ENCODE data around the gene ADSS1. TPM values are rescaled to one million over a fixed set of nuclear protein-coding genes. Genes with fewer than 3 reads are reported as not detected.

The ADSS1 gene
- total RNA-seq, 1 experiment from 2014 or later: 3.2 TPM

DNA sequence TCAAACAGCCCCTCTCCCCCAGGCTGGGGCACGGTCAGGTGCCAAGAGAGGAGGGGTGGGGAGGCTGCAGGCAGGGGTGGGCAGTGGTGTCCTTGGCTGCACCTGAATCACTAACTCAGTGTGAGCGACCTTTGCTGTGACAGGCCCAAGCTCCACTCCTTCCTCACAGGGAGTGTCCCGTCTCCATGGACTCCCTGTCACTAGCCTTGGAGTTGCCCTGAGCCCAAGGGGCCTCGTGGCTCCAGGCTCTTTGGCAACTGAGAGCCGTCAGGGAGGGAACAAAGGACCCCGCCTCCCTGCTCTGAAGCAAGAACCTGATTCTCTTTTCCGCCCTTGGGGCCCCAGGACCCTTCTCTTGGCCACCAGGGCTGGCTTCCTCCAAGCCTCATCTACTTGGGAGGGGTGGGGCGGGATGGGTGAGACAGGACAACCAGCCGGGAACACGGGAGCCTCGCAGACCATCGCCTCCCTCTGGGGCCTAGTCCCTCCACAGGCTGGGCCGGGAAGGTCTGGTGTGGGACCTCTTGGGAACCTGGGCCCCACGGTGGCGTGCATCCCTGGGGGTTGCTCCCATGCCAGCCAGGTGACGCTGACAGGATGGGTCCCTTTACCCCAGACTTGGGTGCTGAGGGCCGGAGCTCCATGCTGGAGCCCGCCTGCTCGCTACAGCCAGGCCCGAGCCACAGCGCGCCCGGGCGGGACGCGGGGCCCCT, 935 bp upstream of the ADSS1 start:
- no peaks in the 10 kb centered on the region for H3K9me3 ChIP-seq
- Mint-ChIP-seq H3K36me3 (ENCODE audit: insufficient read depth, unreplicated experiment) (no peaks in the 10 kb centered on the region), H3K4me1 (ENCODE audit: low read depth, unreplicated experiment) (no peaks in the 10 kb centered on the region), H3K27me3 (ENCODE audit: insufficient read depth, unreplicated experiment) (peaks cover 3% of the 10 kb centered on the region), H3K27ac (ENCODE audit: unreplicated experiment) (no peak overlapping the region), H3K9me3 (ENCODE audit: unreplicated experiment) (no peaks in the 10 kb centered on the region), H3K4me3 (ENCODE audit: unreplicated experiment) (peak overlapping the region; percentile 54)
- POLR2A ChIA-PET: no interaction called here
- peaks cover 12% of the 10 kb centered on the region for H3K4me1 ChIP-seq
- intact Hi-C loops (cut with micrococcal nuclease; ENCODE audit: unreplicated experiment): loop anchor here (1.0 kb wide), 1 partner anchor 26 kb away; no protein-coding TSS in a partner anchor
- CTCF ChIA-PET: interaction anchor here (1.2 to 1.6 kb wide), 2 partner anchors 30 to 45 kb away, joined by 3 to 5 read pairs; partner anchors contain the start of gene SIVA1
- no peaks in the 10 kb centered on the region for H3K27me3 ChIP-seq (replicated peaks; ENCODE audit: control insufficient read depth, insufficient read depth, low read length)
- H3K4me3 ChIP-seq (ENCODE audit: low read depth, low read length): peak overlapping the region; percentile 75
- TF ChIP-seq, protein P1, sequence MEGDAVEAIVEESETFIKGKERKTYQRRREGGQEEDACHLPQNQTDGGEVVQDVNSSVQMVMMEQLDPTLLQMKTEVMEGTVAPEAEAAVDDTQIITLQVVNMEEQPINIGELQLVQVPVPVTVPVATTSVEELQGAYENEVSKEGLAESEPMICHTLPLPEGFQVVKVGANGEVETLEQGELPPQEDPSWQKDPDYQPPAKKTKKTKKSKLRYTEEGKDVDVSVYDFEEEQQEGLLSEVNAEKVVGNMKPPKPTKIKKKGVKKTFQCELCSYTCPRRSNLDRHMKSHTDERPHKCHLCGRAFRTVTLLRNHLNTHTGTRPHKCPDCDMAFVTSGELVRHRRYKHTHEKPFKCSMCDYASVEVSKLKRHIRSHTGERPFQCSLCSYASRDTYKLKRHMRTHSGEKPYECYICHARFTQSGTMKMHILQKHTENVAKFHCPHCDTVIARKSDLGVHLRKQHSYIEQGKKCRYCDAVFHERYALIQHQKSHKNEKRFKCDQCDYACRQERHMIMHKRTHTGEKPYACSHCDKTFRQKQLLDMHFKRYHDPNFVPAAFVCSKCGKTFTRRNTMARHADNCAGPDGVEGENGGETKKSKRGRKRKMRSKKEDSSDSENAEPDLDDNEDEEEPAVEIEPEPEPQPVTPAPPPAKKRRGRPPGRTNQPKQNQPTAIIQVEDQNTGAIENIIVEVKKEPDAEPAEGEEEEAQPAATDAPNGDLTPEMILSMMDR (IDR thresholded peaks at IDR 0.05; ENCODE audit: insufficient read depth in 1 of 2, low read depth in 1 of 2, low read length in 1 of 2, severe bottlenecking in 1 of 2, unreplicated experiment in 1 of 2): no peak
- BruUV-seq (replicated peaks): no TSS peak
- DNase-seq: no peak
- no peaks in the 10 kb centered on the region for H3K36me3 ChIP-seq (ENCODE audit: control insufficient read depth, insufficient read depth, low read length)

DNA sequence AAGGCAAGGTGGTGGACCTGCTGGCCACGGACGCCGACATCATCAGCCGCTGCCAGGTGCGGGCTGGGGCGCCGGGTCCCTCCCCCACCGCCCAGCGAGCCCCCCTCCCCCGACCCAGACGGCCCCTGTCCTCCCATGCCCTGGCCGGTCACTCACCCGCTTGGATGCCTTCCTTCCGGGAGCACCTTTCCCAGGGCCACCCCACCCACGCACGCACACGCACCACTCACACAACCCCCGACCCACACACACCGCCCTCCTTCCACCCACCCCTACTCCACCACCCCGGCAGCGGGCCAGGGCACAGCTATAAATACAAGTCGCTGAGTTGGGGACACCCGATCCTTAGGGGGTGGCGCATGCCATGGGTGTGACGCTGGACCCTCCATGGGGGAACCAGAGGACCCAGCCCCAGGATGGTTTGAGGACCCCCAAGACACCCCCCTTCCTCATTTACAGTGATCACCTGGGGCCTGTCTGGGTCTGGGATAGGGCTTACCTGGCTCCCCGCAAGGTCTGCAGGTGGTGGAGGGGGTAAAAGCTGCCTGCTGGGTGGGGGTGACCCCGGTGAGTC, 465 bp downstream of the ADSS1 start:
- intact Hi-C loops (cut with micrococcal nuclease; ENCODE audit: unreplicated experiment): no loop called here
- H3K36me3 Mint-ChIP-seq (ENCODE audit: insufficient read depth, unreplicated experiment): peaks cover 6% of the 10 kb centered on the region
- CTCF ChIA-PET: no interaction called here
- Histone ChIP-seq H3K4me1 (peaks cover 12% of the 10 kb centered on the region), H3K36me3 (ENCODE audit: control insufficient read depth, insufficient read depth, low read length) (no peaks in the 10 kb centered on the region), H3K4me3 (ENCODE audit: low read depth, low read length) (peak overlapping the region; percentile 75), H3K27me3 (replicated peaks; ENCODE audit: control insufficient read depth, insufficient read depth, low read length) (no peaks in the 10 kb centered on the region), H3K9me3 (no peaks in the 10 kb centered on the region)
- H3K27ac Mint-ChIP-seq (ENCODE audit: unreplicated experiment): no peak overlapping the region
- TF ChIP-seq, protein P1 (IDR thresholded peaks at IDR 0.05; ENCODE audit: insufficient read depth in 1 of 2, low read depth in 1 of 2, low read length in 1 of 2, severe bottlenecking in 1 of 2, unreplicated experiment in 1 of 2): no peak
- DNase-seq: no peak
- POLR2A ChIA-PET: no interaction called here
- H3K9me3 Mint-ChIP-seq (ENCODE audit: unreplicated experiment): no peaks in the 10 kb centered on the region
- BruUV-seq (replicated peaks): TSS peak; percentile 36
- H3K4me1 Mint-ChIP-seq (ENCODE audit: low read depth, unreplicated experiment): no peaks in the 10 kb centered on the region
- H3K27me3 Mint-ChIP-seq (ENCODE audit: insufficient read depth, unreplicated experiment): peaks cover 7% of the 10 kb centered on the region
- H3K4me3 Mint-ChIP-seq (ENCODE audit: unreplicated experiment): peak overlapping the region; percentile 54

DNA sequence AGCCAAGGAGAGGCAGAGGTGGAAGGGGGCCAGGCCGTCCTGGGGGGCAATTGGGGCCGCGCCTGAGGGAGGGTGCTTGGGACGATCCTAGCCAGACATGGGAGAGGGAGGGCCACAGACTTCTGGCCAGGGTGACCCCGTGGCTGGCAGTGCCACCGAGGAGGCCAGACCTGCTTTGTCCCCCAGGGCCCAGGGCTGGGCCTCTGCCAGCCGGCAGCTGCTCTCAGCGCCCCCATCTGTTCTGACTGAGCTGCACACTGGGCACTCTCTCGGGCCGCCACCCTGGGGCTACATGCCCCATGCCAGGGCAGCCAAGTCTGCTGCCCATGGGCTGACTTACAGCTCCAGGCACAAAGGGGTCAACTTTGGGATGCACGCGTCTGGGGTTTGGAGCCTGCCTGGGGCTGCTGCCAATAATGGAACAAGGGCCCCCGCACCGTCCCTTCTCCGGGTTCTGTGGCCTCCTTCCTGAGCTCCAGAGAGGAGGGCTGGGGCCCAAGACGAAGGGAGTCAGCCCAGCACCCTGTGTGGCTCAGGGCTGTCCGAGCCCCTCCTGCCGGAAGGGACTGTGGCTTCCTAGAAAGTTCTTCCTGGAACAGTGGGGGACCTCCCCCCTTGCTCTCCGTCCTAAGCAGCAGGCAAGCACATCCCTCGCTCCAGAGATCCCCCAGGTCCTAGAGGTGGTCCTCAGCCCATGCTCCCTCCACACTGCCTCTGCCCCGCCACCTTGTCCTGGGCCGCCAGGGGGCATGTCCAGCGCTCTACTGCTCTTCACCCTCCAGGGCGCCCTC, 1.1 kb downstream of the ADSS1 start:
- ChIA-PET CTCF (interaction anchor here (0.8 to 0.9 kb wide), 2 partner anchors 24 to 103 kb away, joined by 3 read pairs; no protein-coding TSS in a partner anchor), POLR2A (no interaction called here)
- Histone ChIP-seq H3K4me3 (ENCODE audit: low read depth, low read length) (peak overlapping the region; percentile 75), H3K36me3 (ENCODE audit: control insufficient read depth, insufficient read depth, low read length) (no peaks in the 10 kb centered on the region), H3K27me3 (replicated peaks; ENCODE audit: control insufficient read depth, insufficient read depth, low read length) (no peaks in the 10 kb centered on the region), H3K4me1 (peaks cover 12% of the 10 kb centered on the region), H3K9me3 (no peaks in the 10 kb centered on the region)
- Mint-ChIP-seq H3K4me1 (ENCODE audit: low read depth, unreplicated experiment) (no peaks in the 10 kb centered on the region), H3K36me3 (ENCODE audit: insufficient read depth, unreplicated experiment) (peaks cover 7% of the 10 kb centered on the region), H3K27ac (ENCODE audit: unreplicated experiment) (no peak overlapping the region), H3K9me3 (ENCODE audit: unreplicated experiment) (no peaks in the 10 kb centered on the region), H3K27me3 (ENCODE audit: insufficient read depth, unreplicated experiment) (peaks cover 7% of the 10 kb centered on the region), H3K4me3 (ENCODE audit: unreplicated experiment) (peak overlapping the region; percentile 54)
- DNase-seq: no peak
- intact Hi-C loops (cut with micrococcal nuclease; ENCODE audit: unreplicated experiment): no loop called here
- TF ChIP-seq, protein P1 (IDR thresholded peaks at IDR 0.05; ENCODE audit: insufficient read depth in 1 of 2, low read depth in 1 of 2, low read length in 1 of 2, severe bottlenecking in 1 of 2, unreplicated experiment in 1 of 2): no peak
- BruUV-seq (replicated peaks): no TSS peak
